ENCODE results near the gene GALNT9. TPM values are rescaled to one million over a fixed set of nuclear protein-coding genes. Genes with fewer than 3 reads are reported as not detected.
"Not testable (repeated sequence)": the region's sequence is repeated elsewhere in the genome, so short reads cannot be mapped to it uniquely, and the experiment has no call there.

Gene GALNT9
- total RNA-seq, 1 donor from 2014 or later, result not detected

GRCh38 chr12:132222096-132222807 is 107.1 kb downstream of the GALNT9 start:
- no peak overlapping the region for H3K27ac ChIP-seq
- Mint-ChIP-seq H3K36me3 (no peaks in the 10 kb centered on the region), H3K27ac (no peak overlapping the region), H3K9me3 (peaks cover 7% of the 10 kb centered on the region), H3K4me3 (peak overlapping the region; percentile 44), H3K4me1 (peaks cover 6% of the 10 kb centered on the region), H3K27me3 (ENCODE audit: insufficient read depth, low read depth) (peaks cover 22% of the 10 kb centered on the region)
- H3F3A ChIP-seq (ENCODE audit: low read depth), result peaks cover 19% of the 10 kb centered on the region
- no peak for TF ChIP-seq CTCF (IDR thresholded peaks at IDR 0.05)
- TF ChIP-seq EZH2phosphoT487 (IDR thresholded peaks at IDR 0.05), result no peak
- TF ChIP-seq EZH2 (IDR thresholded peaks at IDR 0.05), result no peak
- no peak overlapping the region for H3K4me2 ChIP-seq
- no peak overlapping the region for H3K4me3 ChIP-seq
- DNase-seq (ENCODE audit: low spot score), result peak; percentile 55
- H2AFZ ChIP-seq (replicated peaks), result no peak overlapping the region
- H3K9me3 ChIP-seq (ENCODE audit: low read depth), result no peaks in the 10 kb centered on the region
- H3K4me1 ChIP-seq, result no peaks in the 10 kb centered on the region
- peaks cover 50% of the 10 kb centered on the region for H3K27me3 ChIP-seq
- no peaks in the 10 kb centered on the region for H3K79me2 ChIP-seq (ENCODE audit: low read depth)
- no peak overlapping the region for H3K9ac ChIP-seq
- no peaks in the 10 kb centered on the region for H3K36me3 ChIP-seq
- H4K20me1 ChIP-seq (ENCODE audit: low read depth), result no peaks in the 10 kb centered on the region

- not testable (repeated sequence) for H3K4me3 ChIP-seq; H3K36me3 ChIP-seq; H3K36me3 Mint-ChIP-seq; H3F3A ChIP-seq (ENCODE audit: low read depth); H3K4me1 ChIP-seq; H3K9me3 ChIP-seq (ENCODE audit: low read depth); DNase-seq (ENCODE audit: low spot score); H3K4me1 Mint-ChIP-seq; H4K20me1 ChIP-seq (ENCODE audit: low read depth); H2AFZ ChIP-seq (replicated peaks); H3K4me2 ChIP-seq; H3K27ac Mint-ChIP-seq; H3K9ac ChIP-seq; H3K79me2 ChIP-seq (ENCODE audit: low read depth); H3K27ac ChIP-seq; H3K9me3 Mint-ChIP-seq
- Mint-ChIP-seq H3K4me3 (peak overlapping the region; percentile 52), H3K27me3 (ENCODE audit: insufficient read depth, low read depth) (peaks cover 29% of the 10 kb centered on the region)
- peaks cover 69% of the 10 kb centered on the region for H3K27me3 ChIP-seq
These were observed 109.6 kb downstream of the GALNT9 start for GRCh38 chr12:132219761-132220160.

- H3K36me3 Mint-ChIP-seq, result no peaks in the 10 kb centered on the region
- Histone ChIP-seq H3K4me1 (no peaks in the 10 kb centered on the region), H3K36me3 (no peaks in the 10 kb centered on the region), H2AFZ (replicated peaks) (no peak overlapping the region), H3K9me3 (ENCODE audit: low read depth) (no peaks in the 10 kb centered on the region), H3K79me2 (ENCODE audit: low read depth) (no peaks in the 10 kb centered on the region), H3K9ac (no peak overlapping the region), H3K27me3 (peaks cover 74% of the 10 kb centered on the region), H3K27ac (no peak overlapping the region), H3F3A (ENCODE audit: low read depth) (peaks cover 5% of the 10 kb centered on the region), H4K20me1 (ENCODE audit: low read depth) (no peaks in the 10 kb centered on the region), H3K4me3 (no peak overlapping the region), H3K4me2 (no peak overlapping the region)
- H3K4me1 Mint-ChIP-seq, result peaks cover 6% of the 10 kb centered on the region
- no peak overlapping the region for H3K27ac Mint-ChIP-seq
- H3K27me3 Mint-ChIP-seq (ENCODE audit: insufficient read depth, low read depth), result peaks cover 32% of the 10 kb centered on the region
- peaks cover 7% of the 10 kb centered on the region for H3K9me3 Mint-ChIP-seq
- H3K4me3 Mint-ChIP-seq, result peak overlapping the region; percentile 30
- TF ChIP-seq EZH2phosphoT487 (IDR thresholded peaks at IDR 0.05) (no peak), EZH2 (IDR thresholded peaks at IDR 0.05) (no peak), CTCF (IDR thresholded peaks at IDR 0.05) (no peak)
- DNase-seq (ENCODE audit: low spot score), result no peak
These were observed 110.1 kb downstream of the GALNT9 start for GRCh38 chr12:132219323-132219722.

- Mint-ChIP-seq H3K4me3 (peak overlapping the region; percentile 30), H3K27ac (no peak overlapping the region), H3K27me3 (ENCODE audit: insufficient read depth, low read depth) (peaks cover 32% of the 10 kb centered on the region), H3K9me3 (peaks cover 7% of the 10 kb centered on the region), H3K36me3 (no peaks in the 10 kb centered on the region), H3K4me1 (peaks cover 6% of the 10 kb centered on the region)
- Histone ChIP-seq H4K20me1 (ENCODE audit: low read depth) (no peaks in the 10 kb centered on the region), H3K27me3 (peaks cover 78% of the 10 kb centered on the region), H3K9ac (no peak overlapping the region), H3K4me1 (no peaks in the 10 kb centered on the region), H3K36me3 (no peaks in the 10 kb centered on the region), H3K27ac (no peak overlapping the region), H3K79me2 (ENCODE audit: low read depth) (no peaks in the 10 kb centered on the region), H2AFZ (replicated peaks) (no peak overlapping the region), H3F3A (ENCODE audit: low read depth) (peaks cover 5% of the 10 kb centered on the region), H3K4me2 (no peak overlapping the region), H3K9me3 (ENCODE audit: low read depth) (no peaks in the 10 kb centered on the region), H3K4me3 (no peak overlapping the region)
- peak; percentile 68 for DNase-seq (ENCODE audit: low spot score)
- TF ChIP-seq EZH2 (IDR thresholded peaks at IDR 0.05), result no peak
- peak; percentile 63 for TF ChIP-seq CTCF (IDR thresholded peaks at IDR 0.05)
These were observed 110.5 kb downstream of the GALNT9 start for GRCh38 chr12:132218915-132219314.
